ENCODE results near the gene EVC.
"Not testable (repeated sequence)": the region's sequence is repeated elsewhere in the genome, so short reads cannot be mapped to it uniquely, and the experiment has no call there.

Gene EVC

DNA sequence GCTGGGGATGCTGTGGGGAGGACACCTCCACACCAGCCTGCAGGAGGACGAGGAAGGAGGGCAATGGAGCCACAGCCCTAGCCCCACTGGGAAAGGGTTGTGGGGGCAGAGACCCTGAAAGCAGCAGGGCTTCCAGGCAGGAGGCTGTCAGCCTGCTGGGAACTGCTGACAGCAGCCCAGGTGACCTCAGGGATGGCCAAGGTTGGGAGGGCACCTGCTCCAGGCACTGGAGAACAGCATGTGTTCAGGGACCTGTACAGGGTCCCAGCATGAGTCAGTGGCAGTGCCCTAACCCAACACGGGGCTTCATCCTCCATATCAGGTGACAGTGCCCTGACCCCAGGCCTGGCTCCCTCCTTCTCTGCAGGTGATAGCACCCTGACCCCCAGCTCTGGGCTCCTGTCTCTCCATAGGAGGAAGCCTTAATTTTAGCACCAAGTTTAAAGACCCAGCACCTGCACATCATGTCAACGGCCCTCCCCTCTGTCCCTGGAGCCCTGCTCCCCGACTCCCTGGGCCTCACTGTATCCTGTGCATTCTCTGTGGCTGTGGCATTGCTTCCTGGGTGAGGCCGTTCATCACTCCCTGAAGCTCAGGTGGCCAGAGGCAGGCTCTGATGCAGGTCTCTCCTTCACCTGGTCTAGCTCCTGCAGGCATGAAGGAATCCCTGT lies 115.6 kb downstream of the EVC start:
- DNase-seq (ENCODE audit: extremely low spot score, insufficient read length, low read depth), result no peak
- no peak for FAIRE-seq

DNA sequence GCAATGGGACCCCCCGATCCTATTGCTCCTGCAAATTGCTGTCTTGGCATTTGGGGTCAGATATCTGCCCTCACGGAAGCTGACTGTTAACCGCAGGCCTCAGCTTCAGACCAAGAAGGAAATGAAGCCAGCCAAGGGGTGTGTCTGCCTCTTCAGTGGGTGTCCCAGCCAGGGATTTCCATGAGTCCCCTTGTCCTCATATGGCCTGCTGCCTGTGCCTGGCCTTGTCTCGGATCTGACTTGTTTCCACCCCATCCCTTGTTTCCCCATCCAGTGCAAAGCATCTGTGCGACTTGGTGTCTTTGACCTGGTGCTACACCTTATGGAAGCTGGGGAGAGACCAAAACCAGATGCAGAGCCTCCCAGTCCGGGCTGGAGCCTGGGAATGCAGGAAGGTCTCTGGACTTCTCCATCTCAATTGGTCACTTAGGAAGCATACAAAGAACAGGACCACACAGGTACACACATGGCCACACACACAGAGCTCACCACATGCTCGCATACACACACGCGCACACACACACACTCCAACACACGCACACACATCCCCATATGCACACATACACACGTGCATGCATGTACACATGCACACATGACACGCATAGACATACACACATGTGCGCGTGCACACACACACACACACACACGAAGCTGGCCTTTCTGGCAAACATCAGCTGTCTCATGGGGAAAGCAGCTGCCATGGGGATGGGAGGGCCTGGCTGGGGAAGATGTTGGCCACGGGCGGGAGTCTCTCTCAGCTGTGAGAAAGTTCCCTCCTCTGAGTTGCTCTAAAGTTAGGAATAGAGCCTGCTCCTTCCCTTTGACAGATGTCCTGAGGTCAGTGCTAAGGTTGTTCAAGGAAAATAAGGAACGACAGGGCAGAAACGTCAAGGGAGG lies 116.4 kb downstream of the EVC start:
- FAIRE-seq (no peak), DNase-seq (ENCODE audit: extremely low spot score, insufficient read length, low read depth) (no peak)

DNA sequence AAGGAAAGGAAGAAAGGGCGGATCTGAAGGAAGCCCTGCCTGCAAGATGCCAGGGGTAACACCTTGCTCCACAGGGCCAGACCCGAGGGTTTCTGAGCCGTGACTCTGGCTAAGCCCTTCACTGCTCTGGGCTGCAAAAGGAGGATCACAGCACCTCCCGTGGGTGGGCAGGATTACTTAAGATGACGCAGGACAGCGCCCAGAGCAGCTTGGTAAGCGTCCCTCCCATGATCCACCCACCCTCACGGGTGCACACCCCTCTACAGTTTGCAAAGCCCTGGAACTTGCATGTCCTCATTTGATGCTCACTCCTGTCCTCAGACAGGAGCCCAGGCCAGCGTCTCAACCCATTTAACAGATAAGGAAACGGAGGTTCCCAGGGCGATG lies 117.0 kb downstream of the EVC start:
- FAIRE-seq (no peak), DNase-seq (ENCODE audit: extremely low spot score, insufficient read length, low read depth) (no peak)

DNA sequence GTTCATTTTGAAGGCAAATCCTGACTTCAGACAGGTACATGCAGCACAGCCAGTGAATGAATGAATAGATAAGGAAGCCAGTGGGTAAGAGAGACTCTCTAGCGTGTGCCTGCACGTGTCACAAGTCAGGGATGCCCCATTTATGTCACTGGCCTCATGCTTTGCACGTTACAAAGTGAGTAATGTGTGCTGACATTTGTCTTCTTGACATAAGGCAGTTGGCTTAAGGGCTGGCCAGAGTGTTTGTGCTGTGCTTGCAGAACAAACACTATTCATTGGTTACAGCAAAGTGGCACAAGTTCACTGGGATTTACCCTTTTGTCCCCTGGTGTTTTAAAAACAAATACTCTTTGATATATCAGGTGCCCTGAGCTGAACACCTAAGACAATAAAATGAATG lies 125.9 kb downstream of the EVC start:
- DNase-seq (ENCODE audit: extremely low spot score, insufficient read length, low read depth) (no peak), FAIRE-seq (no peak)

DNA sequence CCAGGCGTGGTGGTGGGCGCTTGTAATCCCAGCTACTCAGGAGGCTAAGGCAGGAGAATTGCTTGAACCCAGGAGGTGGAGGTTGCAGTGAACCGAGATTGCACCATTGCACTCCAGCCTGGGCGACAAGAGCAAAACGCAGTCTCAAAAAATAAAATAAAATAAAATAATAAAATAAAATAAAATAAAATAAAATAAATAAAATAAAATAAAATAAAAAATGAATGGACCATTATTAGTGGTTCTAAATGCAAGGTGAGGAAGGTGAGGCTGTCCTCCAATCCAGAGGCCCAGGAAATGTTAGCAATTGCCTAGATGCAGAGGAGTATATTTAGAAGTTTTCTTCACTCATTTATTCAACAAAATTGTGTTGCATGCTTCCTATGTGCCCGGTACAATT lies 126.5 kb downstream of the EVC start:
- not testable (repeated sequence) for DNase-seq (ENCODE audit: extremely low spot score, insufficient read length, low read depth); FAIRE-seq

DNA sequence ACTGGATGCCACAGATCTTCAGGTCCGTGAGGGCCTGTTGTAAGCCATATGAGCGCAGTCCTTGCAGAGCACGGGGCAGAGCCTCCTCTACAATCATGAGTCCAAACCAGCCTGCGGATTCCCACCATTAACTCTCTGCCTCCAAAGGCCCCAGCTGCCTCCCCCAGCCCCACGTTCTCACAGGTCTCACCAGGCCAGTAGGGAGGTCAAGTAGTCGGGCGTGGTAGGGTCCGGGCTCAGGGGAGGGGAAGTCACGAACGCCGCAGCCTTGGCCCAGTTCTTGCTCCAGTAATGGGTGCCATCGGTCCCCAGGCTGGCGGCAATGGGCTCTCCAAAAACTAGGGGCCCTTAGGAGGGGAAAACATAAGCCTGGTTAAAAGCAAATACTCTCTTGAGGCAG lies 128.3 kb downstream of the EVC start:
- FAIRE-seq (no peak), DNase-seq (ENCODE audit: extremely low spot score, insufficient read length, low read depth) (no peak)

DNA sequence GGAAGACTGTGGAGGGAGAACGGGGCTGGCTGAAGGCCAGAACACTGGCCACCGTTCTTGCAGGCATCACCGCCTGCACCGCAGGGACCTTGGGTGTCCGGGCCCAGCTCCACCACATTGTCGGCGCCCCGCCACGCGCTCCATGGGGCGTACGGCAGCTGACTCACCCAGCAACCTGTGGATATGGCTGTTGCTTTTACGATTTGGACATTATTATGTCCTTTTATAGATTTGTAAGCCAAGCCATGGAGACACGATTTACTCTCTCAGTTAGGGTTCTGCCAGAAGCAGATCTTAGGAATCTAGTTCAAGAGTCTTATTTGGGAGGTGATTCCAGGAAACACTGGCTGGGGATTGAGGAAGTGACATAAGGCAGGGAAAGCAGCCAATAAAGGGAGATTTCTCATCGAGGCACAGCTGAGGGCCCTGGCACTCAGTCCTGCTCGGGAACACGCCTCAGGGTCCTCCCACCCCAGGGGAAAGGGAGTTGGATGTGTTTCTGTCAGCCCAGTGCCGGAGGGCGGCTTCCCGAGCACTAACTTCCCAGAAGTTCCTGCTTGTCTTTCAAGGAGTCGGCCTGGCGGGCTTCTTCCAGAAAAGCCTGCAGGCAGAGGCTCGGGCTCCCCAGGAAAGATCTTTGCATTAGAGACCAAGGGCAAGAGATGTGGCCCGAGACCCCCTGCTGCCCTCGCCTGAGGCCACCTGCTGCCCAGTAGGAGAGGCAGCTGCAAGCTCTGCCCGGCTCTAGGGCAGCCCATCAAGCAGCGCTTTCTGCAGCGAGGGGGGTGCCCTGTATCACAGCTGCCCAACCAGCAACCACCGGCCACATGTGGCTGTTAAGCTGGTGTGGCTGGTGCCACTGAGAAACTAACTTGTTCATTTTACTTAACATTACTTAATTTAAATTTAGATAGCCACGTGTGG lies 129.0 kb downstream of the EVC start:
- no peak for DNase-seq (ENCODE audit: extremely low spot score, insufficient read length, low read depth)
- no peak for FAIRE-seq

DNA sequence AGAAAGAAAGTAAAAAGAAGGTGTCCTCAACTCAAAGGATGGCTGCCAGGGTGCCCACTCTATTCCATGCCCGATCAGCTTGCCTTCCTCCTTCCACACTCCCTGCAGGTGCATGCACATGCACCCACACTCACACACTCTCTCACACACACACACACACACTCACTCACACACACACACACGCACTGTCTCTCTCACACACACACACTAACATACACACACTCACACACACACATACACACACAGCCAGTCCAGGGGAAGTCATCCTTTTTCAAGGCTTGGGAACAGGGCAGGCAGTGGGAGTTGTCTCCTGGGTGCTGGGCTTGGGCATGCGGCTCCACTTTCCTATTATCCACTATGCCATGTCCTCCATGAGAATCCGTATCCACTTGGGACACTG lies 131.5 kb downstream of the EVC start:
- DNase-seq (ENCODE audit: extremely low spot score, insufficient read length, low read depth) (no peak), FAIRE-seq (no peak)

DNA sequence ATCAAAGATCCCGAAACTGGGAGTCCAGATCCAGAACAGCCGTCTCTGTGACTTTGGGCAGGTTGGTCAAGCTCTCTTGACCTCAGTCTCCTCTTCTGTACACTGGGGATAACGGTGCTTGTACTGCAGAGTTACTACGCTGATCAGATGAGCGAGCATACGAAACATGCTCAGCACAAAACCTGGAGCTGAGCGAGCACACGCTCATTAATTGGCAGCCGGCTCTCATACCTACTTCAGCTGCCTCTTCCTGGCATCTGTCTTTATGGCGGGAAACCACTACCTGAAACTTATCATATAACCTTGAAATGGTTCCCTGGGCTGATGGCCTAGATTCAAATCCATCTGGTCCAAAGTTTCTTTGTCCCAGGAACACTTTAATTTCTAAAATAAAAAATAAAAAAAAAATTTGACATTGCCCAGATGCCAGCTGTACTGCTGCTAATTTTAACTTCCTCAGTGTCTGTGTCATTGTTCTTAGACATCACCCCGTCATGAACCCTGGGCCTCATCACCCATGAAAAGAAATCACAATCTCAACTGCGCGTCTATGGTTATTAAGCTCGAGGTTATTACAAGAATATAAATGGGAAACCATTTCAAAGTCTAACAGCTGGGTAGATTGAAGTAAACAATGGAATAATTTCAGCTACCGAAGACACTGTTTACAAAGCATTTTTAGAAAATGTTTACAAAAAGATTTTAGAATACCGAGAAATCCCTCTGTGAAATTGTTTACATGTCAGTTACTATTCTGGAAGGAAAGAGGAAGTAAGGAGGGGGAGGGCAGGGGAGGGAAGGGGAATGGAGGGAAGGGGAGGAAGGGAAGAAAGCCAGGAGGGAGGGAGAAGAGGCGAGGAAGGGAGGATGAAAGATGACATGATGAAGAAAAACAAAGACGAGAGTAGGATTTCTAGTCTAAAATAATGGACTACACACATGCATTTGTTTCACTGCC lies 132.9 kb downstream of the EVC start:
- FAIRE-seq (no peak), DNase-seq (ENCODE audit: extremely low spot score, insufficient read length, low read depth) (no peak)

DNA sequence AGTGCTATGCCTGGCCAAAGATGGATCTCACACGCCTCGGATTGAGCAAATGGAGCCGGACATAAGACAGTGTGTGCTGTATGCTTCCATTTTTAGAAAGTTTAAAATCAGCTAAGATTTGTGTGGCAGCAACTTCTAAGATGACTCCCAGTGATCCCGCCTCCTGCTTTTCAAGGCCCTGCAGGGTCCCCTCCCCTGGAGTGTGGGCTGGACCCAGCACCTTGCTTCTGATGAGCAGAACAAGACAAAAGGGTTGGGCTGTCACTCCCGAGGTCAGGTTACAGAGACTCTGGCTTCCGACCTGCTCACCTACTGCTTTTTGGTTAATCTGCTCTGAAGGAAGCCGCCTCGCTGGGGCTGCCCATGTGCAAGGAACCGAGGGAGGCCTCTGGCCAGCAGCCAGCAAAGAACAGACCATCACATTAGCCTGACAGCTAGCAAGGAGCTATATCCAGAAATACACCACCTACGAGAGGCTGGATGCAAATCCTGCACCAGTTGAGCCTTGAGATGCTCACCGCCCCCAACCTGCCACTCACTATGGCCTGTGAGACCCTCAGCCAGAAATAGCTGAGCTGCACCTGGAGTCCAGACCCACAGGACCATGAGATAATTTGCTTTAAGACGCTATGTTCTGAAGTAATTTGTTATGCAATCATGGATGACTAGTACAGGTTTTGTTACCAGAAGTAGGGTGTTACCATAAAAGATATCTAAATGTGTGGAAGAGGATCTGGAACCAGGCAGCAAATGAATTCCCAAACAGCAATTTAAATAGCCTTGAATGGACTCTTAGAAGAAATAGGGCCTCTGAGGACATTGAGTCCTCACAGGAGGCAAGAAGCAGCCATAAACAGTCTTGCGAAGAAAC lies 134.3 kb downstream of the EVC start:
- DNase-seq (ENCODE audit: extremely low spot score, insufficient read length, low read depth) (no peak), FAIRE-seq (no peak)

DNA sequence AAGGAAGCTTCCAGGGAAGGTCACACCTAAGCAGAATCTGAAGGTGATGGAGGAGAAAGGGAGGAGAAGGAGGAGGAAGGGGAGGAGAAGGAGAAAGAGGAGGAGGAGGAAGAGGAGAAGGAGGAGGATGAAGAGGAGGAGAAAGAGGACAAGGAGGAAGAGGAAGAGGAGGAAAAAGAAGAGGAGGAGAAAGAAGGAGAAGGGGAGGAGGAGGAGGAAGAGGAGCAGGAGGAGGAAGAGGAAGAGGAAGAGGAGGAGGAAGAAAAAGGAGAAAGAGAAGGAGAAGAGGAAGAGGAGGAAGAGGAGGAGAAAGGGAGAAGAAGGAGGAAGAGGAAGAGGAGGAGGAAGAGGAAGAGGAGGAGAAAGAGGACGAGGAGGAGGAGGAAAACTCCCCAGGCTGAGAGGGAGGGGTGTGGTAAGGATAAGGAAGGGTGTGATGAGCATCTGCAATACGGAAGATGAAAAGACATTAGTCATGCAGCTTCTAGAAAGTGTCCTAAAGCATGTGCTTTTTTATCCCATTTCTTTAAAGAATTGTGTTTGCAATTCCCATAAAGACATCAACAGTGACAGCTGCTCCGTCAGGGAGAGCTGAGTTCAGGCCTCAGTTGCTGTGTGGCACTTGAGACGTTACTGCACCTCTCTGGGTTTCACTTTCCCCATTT lies 140.8 kb downstream of the EVC start:
- FAIRE-seq (no peak), DNase-seq (ENCODE audit: extremely low spot score, insufficient read length, low read depth) (no peak)

DNA sequence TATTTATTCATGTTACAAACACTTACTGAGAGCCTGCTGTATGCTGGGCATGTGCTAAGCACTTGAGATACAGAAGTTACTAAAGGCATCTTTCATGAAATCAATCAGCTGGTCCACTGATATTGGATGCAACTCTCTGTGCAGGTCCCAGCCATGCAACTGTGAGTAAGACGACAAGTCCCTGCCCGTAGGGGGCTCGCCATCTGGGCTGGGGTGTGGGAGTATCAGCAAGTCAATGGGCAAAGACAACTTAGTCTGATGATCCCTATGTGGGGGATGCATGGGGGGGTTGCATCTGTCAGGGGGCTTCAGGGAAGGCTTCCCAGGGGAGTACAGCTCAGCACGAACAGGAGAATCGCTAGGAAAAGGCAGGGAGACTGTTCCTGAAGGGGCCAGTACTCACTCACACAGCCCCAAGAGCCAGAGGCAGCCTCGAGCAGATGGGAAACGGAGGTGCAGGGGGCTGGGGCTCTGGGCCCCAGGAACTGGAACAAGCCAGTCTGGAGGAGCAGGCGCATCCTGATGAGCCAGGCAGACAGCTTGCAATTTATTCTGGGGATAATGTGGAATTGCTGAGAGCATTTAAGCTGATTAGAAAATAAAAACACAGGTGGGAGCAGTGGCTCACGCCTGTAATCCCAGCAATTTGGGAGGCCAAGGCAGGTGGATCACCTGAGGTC lies 141.7 kb downstream of the EVC start:
- no peak for FAIRE-seq
- DNase-seq (ENCODE audit: extremely low spot score, insufficient read length, low read depth), result no peak

DNA sequence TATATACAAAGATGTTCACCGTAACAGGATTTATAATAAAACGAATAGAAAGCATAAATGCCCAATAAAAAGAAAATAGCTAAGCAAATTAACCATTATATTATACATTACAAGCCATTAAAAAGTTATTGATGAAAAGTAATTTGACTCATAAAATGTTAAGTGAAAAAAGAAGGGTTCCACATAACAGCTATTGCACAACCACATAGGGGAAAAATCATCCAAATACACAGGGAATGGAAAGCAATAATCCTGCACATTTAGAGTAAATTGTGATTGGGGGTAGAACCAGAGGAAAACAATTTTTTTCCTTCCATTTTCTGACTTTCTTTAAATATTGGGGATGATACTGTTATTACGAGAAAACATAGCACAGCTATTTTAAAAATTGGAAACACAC lies 143.9 kb downstream of the EVC start:
- DNase-seq (ENCODE audit: extremely low spot score, insufficient read length, low read depth), result no peak
- FAIRE-seq, result no peak

DNA sequence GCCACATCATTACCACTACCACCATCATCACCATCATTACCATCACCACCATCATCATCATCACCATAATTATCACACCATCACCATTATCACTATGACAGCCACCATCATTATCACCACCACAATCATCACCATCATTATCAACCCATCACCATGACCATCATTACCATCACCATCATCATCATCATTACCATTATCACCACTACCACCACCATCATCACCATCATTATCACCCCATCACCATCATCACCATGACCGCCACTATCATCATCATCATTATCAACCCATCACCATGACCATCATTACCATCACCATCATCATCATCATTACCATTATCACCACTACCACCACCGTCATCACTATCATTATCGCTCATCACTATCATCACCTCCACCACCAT lies 145.4 kb downstream of the EVC start:
- not testable (repeated sequence) for FAIRE-seq; DNase-seq (ENCODE audit: extremely low spot score, insufficient read length, low read depth)

DNA sequence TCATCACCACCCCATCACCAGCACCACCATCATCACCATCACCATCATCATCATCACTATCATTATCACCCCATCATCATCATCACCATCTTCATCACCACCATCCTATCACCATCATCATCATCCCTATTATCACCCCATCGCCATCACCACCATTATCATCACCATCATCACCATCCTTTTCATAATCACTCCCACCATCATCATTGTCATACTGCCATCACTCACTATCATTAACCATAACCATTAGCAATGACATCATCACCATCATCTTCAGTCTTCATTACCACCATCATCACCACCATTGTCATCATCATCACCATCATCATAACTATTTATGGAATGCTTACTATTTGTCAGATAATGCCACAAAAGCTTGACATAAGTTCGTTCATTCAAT lies 146.2 kb downstream of the EVC start:
- FAIRE-seq (no peak), DNase-seq (ENCODE audit: extremely low spot score, insufficient read length, low read depth) (no peak)

DNA sequence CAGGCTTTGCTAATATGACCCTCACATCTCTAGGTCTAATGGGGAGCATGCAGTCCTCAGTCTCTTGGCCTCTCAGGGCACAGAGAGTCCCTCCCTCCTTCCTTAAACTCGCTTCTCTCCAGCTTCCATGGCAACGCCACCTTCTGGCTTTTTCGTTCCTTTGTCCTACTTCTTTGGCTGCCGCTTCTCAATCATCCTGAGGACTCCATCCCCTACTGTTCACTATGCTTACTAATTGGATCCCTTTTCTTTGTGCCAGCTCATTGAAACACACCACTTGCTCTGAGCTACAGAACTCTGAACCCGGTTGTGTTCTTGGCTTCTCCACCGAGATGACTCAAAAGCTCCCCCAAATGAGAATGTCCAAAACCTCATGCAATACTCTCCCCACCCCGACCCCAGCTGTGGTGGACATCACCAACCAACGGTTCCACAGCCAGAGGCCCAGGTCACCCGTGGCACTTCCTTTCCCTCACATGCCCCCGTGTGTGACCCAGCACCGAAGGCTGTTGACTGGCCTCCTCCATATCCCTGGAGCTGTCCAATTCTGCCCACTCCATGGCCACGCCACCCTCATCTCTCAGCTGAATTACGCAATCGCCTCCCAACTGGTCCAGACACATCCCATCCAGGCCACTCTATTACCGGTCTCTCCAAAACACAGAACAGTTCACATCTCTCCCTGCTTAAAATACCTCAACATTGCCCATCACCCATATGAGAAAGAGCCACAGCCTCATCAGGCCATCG lies 147.2 kb downstream of the EVC start:
- FAIRE-seq (no peak), DNase-seq (ENCODE audit: extremely low spot score, insufficient read length, low read depth) (no peak)
